ENCODE results near the gene QPCTL.

Gene QPCTL

DNA sequence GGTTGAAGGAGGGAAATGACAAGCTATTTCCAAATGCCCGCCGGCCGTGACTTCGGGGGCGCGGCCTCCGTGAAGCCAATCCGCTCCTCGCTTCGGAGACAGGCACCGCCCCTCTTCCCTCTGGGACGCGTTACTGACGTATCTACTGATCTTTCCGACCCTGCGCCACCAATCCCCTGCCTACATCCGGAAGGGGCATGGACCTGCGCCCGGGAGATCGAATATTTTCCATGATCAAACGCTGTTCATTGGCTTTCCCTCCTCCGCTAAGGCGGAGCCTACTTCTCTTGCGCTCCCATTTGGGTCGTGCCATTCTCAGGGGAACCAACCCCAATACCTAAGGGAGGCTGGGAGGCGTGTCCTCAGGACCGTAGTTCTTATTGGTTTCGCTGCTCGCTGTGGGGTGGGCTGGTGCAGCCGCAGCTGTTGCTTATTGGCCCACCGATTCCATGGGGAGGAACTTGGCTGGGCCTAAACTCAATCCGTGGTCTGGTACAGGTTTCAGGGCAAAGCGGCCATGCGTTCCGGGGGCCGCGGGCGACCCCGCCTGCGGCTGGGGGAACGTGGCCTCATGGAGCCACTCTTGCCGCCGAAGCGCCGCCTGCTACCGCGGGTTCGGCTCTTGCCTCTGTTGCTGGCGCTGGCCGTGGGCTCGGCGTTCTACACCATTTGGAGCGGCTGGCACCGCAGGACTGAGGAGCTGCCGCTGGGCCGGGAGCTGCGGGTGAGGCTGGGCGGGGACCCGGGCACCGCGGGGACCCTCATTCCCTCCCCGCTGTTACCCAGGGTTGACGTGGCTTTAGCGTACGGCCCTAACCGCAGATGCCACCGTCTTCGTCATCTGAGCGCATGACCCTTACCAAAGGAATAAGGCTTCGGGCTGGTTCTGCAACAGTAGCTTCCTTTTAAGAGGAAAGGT, at the start of gene QPCTL:
Gene QPCTL, plus strand, starts transcription at position 480 of the 919 bp plus-strand sequence. Its CDS starts 38 bp downstream, at position 518.
- DNase-seq, result peak; percentile 98

DNA sequence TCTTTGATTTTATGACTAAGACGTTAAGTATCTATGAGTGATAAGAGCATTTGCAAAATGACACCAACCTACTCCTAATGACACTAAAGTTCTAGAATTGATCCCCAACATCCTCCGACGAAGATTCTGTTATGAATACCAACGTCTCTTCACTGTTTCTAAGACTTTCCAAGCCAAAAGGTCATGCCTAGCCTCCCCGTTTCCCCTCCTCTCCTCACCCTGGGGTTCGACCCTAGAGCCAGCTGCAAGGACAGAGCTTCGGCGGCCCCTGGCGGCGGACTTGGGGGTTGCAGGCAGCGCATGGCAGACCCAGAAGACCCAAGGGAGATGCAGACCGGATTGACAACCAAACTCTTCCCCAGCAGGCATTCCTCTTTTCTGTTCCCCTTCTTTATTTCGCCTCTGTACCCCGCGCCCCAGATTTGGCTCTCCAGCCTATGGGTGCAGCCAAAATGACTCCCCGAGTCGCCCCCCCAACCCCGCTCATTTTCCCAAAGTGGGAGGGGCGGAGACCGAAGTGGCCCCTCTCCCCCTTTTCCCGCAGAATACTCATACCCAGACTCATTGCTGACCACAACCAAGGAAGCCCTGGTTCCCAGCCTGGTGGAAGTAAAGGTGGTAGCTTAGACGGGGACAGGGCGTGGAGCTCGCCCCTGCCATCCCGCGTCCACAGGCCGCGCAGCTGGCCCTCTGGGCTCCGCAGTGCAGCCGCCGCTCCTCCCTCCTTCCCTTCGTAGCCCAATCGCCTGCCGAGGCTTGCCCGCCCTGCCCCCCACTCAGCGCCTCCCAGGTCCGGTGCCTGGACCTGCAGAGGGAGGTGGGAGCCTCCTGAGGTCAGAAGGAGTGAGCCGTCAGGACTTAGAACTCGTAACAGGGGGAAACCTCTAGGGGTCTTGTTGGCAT, 49.2 kb upstream of the QPCTL start:
- peak; percentile 76 for DNase-seq

DNA sequence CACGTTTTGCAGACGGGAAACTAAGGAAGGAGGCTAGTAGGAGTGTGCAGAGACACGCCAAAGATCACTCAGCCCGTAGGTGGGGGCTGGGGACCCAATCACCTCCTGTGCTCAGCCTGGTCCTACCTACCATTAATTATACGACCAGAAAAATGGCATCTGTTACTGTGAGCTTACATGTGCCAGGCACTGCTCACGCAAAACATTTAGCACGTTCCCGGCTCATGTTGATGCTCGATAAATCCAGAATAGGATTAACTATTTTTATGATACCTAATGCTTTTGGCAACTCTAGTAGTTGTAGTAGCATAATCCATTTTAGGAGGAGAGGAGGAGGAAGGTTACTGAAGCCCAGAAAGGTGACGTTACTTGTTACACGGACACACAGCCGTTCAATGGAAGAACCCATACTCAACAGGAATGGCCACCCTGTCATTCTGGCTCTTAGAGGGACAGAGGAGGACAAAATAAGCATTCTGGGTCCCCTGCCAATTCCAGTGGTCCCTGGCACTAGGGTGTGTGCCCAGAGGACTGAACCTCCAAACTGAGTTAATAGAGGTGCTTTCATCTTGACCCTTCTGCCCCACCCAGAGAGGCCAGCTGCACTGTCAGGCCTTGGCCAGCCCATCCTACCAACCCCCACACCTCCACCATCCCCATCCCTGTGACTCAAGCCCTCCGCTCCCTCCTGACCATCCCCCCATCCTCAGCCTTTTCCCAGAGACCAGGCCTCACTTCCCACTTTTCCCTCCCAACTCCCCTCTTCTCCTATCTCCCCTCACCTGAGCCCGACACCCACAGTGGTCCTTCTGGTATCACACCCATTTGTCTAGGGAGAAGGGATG, 48.3 kb upstream of the QPCTL start:
- DNase-seq, result no peak

DNA sequence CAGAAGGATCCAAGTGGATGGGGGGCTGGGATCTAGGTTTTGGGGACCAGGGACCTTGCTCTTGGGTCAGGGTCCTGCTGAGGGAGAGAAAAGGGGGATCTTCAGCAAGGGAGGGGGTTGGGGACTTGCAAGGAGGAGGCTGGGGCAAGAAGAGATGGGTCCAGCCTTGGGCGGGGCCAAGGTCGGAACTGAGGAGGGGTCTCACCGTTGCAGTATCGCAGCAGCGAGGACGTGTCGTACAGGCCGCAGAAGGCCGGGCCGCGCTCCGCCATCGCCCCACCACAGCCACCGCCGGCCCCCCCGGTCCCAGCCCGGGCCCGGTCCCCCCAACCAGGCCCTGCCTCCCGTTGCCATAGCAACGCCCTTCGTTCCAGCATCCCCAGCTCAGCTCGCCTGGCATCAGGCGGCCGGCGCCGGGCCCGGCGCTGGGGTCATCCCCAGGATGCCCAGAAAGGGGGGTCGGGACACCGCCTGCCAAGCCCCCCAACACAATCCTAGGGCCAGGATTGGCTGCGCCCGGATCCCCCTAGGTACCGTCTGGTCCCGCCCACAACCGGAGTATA, 47.3 kb upstream of the QPCTL start:
- no peak for DNase-seq

DNA sequence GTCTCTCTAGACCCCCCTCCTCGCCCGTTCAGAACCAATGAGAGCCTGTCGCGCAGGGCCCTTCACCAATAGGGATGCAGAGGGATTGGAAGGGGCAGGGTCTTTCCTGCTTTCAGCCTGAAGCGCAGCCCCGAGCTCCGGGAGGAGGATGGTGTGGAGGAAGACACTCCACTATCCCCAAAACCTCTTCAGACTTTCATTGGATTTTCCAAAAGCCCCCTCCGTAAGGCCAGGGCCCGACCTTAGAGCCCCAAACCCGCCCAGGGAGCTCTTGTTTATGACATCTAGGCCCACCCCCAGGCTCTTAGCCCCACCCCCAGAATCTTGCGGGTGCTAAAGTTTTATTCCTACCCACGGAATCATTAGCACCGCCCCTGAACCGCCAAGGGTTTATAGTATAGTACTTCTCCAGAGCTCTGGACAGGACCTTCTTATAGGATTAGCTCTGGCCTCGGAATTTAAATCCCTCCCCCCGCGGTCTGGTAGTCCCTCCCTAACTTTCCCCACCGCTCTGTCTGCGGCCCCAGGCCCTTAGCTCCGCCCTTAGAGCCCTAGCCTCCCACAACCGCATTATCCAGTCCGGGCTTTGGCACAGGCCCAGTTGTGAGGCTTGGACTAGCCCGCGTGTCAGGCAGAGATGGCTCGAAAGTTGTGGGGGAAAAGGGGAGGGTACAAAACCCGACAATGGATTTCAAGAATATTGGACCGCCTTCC, 46.7 kb upstream of the QPCTL start:
- DNase-seq, result peak; percentile 72

DNA sequence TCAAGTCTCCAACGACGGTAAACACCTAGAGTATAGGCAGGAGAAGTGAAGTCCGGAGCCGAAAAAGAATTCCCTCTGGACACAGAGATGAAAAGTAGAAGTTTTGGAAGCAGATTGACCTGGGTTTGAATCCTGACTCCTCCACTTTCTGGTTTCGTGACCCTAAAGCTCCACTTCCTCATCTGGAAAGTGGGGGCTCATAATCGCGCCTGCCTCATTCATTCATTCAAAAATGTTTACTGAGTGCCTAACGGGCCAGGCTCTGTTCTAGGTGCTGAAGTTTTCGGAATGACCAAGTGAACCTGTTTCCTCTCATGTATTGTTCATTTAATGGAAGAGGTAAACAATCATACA, 46.1 kb upstream of the QPCTL start:
- no peak for DNase-seq

DNA sequence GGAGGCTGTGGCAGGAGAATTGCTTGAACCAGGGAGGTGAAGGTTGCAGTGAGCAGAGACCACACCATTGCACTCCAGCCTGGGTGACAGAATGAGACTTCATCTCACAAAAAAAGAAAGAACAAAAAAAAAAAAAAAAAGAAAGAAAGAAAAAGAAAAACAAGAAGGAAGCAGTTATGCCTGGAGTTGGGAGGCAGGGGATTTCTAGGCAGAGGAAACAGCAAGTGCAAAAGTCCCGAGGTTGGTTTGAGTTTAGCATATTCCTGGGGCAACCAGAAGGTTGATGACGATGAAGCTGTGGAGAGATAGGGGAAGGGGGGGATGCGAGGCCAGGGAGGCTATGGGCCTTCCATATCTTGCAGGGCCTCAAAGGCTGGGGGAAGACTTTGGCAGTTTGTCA, 41.7 kb upstream of the QPCTL start:
- no peak for DNase-seq

DNA sequence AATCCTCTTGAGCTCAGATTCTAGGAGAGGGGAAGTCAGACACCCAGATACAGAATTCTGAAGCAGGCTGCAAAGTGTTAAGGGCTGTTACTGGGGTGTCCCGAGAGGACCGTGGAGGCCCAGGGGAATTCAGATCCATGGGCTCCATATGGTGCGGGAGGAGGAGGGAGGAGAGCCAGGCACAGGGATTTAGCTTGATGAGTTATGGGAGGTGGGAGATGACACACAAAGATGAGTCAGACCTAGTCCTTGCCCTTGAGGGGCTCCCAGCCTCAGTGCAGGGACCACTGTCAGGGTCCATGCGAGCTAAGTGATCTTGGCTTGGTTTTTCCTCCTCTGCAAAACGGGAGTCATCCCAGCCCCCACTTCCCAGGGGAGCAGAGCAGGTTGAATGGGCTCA, 38.8 kb upstream of the QPCTL start:
- DNase-seq, result no peak

DNA sequence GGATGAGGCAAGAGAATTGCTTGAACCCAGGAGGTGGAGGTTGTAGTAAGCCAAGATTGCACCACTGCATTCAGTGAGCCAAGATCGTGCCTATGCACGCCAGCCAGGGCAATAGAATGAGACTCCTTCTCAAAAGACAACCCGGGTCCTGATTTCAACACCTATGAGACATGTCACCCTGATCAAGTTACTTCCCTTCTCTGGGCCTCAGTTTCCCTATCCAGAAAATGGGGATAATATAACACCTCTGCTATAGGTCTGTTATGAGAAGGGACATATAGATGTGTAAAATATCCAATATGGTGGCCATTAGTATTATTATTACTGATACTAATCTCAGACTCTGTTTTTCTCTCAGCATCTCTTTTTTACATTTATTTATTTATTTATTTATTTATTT, 37.4 kb upstream of the QPCTL start:
- no peak for DNase-seq

DNA sequence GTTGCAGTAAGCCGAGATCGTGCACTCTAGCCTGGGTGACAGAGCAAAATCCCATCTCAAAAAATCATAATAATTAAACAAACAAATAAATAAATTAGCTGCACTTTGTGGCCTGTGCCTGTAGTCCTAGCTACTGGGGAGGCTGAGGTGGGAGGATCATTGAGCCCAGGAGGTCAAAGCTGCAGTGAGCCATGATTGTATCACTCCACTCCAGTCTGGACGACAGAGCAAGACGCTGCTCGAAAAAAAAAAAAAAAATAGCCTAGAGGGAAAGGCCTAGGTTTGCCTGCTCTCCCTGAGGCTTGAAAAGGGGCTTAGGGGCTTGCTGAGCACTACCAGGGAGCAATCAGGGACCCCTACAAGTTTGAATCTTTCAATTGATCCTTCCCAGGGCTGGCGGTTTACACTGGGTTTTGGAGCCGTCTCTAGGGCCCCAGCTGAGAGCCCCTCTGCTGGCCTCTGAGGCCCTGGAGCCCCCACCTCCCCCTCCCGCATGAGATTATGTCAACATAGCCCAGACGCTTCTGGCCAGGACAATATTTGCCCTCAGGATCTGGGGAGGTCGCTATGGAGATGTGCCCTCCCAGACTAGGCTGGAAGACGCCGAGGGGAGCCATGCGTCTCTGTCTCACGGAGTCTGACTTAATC, 34.8 kb upstream of the QPCTL start:
- no peak for DNase-seq

DNA sequence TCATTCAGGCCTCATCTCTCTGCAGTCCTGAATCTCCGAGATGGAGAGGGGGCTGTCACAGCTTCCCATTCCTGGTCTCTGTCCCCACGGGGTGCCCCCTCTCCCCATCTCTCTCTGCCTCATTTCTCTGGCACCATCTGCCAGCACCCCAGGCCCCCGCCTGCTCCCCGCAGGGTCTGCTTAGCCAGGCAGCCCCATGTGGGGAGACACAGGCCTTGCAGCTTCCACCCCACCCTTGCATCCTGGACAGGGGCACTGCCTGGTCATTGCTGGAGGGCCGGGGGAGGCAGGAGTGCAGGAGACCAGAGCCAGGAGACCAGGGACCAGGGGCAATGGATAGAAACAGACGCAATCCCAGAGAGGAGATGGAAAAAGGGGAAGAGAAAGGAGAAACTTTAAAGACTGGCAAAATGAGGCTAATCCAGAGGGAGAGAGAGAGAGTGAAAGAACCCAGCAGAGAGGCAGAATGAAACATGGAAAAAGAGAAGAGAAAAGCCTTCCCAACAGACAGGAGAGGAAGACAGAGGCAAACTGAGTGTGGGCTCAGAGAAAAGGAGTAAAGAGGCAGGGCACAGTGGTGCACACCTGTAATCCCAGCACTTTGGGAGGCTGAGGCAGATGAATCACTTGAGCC, 33.3 kb upstream of the QPCTL start:
- DNase-seq, result no peak

DNA sequence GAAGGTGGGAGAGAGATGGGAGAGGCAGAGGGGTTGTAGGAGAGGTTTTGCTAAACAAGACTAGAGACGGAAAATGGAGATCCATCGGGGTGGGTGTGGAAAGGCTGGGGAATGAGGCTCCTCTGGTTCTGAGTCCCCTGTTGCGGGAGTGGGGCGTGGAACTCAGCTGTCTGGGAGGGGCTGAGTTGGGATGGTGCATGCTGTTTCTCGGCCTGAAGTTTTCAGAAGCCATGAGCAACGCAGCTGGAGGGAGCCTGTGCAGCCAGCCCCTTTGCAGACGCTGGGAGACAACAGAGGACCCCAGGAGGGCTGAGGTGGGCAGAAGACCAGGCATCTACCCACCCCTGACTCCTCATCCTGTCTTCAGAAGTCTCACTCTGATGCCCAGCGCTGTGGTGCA, 31.8 kb upstream of the QPCTL start:
- DNase-seq, result no peak

DNA sequence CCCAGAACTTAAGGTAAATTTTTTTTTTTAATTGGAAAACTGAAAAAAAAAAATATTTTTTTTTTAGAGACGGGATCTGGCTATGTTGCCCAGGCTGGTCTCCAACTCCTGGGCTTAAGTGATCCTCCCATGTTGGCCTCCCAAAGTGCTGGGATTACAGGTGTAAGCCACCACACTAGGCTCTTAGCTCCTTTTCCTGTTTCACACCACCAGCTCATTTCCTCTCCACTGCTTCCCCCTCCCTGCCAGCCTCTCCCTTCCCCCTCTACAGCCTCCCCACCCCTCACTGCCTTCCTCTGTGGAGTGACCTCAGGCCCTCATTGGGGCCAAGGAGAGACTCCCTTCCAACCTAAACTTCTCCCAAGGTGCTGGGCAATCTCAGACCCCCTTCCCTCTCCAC, 28.7 kb upstream of the QPCTL start:
- DNase-seq, result no peak

DNA sequence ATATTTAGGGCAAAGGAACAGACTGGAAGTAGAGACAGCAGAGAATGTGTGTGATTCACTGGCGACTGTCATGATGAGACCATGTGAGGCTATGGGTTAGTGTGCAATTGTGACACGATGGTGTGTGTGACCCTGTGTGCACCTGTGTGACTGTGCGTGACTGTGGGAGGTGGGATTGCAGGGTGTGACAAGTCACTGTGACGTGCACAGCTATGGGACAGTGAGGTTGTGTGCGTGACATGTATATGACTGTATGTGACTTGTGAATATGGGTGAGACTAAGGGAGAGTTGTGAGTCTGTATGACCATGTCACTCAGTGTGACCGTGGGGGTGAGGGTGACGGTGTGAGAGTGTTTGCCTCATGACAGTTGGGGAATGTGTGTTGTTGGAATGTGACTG, 27.9 kb upstream of the QPCTL start:
- DNase-seq, result no peak

DNA sequence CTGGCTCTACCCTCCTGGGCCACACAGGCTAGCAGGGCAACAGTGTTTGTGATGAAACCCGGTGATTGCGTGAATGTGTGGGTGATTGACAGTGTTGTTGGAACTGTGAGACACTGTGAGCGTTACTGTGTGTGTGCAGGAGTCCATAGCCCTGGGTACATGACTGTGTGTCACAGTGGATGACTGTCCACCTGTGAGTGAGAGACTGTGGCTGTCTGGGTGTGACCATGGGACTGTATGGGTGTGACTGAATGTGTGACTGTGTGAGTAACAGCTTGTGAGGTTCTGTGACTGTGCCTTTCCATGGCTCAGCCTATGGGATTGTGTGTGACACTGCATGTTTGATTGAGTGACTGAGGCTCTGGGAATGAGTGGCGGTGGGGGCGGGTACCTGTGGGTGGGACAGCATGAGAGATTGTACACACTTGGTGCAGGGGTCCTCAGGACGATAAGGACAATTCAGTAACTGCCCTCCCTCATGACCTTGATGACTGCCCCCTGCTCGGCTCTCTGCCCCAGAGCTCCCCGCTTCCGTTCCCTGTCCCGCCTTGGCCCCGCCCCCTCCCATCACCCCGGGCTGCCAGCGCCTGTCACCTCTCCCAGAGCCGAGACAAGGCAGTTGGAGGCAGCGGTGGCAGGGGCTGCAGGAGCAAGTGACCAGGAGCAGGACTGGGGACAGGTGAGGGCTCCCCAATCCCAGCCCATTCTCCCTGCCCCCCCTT, 24.7 kb upstream of the QPCTL start, which contains the start of gene GIPR:
Gene GIPR, plus strand, starts transcription at position 602 of the 722 bp plus-strand sequence. CDS start 1,300 bp downstream, outside the sequence.
- peak; percentile 17 for DNase-seq

DNA sequence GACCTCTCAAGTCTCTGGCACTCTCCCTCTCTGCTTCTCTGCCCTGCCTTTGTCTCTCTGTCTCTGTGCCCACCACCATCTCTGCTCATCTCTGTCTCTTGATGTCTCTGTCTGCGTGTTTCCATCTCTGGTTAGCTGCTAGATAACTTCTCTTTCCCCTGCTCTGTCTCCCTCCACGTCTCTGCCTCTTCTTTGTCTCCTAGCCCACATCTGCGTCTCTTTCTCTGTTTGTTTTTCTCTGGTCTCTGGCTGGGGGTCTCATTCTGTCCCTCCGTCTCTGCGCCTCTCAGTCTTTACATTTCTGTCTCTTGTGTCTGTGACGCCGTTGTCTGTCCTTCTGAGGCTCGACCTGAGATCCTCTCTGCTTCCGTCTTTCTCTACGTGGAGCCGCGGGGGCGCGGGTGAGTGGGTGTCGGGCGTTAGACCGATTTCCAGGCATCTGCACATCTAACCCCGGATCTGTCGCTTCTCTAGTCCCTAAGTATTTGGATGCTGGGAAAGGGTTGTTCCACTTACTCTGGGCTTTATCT, 24.1 kb upstream of the QPCTL start:
- DNase-seq, result no peak

DNA sequence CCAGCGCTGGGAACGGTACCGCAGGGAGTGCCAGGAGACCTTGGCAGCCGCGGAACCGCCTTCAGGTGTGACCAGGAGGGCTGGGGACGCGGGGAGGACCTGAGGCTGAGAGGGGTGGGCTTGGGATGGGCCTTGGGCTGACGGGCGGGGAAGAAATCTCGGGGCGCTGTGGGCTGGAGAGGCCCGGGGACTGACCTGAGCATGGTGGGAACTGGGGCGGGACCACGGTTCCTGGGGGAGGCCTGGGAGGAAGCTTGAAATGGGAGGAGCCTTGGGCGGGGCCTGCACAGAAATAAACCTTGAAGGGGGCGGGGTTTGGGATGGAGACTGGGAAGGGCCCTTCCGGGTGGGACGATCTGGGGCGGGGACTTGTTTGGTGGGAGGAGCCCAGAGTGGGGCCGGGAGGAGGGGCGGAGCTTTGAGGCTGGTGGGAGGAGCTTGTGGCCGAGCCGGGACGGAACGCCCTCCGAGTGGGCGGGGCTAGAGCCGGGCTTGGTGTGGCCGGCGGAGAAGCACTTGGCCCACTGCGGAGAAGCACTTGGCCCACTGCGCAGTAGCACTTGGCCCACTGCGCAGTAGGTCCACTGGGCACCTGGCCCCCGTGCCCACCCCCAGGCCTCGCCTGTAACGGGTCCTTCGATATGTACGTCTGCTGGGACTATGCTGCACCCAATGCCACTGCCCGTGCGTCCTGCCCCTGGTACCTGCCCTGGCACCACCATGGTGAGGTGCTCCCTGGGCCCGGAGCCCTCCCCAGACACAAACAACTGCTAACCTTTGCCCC, 21.6 kb upstream of the QPCTL start:
- DNase-seq, result peak; percentile 35

DNA sequence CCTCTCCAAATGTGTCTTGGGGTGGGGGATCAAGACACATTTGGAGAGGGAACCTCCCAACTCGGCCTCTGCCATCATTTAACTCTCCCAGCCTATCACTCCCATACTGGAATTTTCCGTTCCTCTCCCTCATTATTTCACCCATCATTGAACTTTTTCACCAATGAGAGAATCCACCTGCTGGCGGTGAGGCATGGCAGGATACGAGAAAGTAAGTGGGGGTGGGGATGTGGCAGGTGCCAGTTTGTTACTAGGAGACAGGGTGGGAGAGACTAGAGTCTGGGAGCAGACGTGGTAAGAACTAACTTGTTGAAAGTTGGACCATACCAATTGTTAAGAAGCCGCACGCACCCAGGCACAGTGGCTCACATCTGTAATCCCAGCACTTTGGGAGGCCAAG, 17.5 kb upstream of the QPCTL start:
- no peak for DNase-seq

DNA sequence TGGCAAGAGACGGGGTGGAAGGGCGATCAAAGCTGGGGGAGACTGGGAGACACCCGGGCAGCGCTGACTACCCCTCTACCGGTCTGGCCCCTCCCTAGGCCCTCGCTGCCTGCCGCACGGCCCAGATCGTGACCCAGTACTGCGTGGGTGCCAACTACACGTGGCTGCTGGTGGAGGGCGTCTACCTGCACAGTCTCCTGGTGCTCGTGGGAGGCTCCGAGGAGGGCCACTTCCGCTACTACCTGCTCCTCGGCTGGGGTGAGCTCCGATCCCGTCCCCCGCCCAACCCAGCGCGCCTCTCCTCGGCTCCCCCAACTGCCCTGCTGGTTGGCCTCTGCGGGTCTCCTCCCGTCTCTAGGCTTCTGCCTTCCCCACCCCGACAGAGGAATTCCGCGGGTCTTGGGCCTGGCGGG, 15.6 kb upstream of the QPCTL start:
- DNase-seq, result no peak
